GM21515 (cell line): ENCODE measurements around the gene C7orf57.
A peak's percentile ranks its signal among the peaks of the same experiment; 100 is the strongest.

Experiments
- ATAC-seq: cut with Tn5 transposase; IDR thresholded peaks from one replicate; pipeline ENCODE4 v1.9.1; 2021; ENCODE audit not compliant: unreplicated experiment

The C7orf57 gene

GRCh38 chr7:48084727-48085432 lies 49.5 kb downstream of the C7orf57 start:
- peak; percentile 61 for ATAC-seq

GRCh38 chr7:48085433-48085791 lies 50.1 kb downstream of the C7orf57 start:
- ATAC-seq = no peak

- no peak for ATAC-seq
These were observed 50.6 kb downstream of the C7orf57 start for GRCh38 chr7:48085942-48086341.

- peak; percentile 16 for ATAC-seq
These were observed 52.0 kb downstream of the C7orf57 start for GRCh38 chr7:48087349-48087748.

- ATAC-seq = peak; percentile 57
These were observed 53.3 kb downstream of the C7orf57 start for GRCh38 chr7:48088559-48089045.

- ATAC-seq = peak; percentile 60
These were observed 54.0 kb downstream of the C7orf57 start, which contains the start of gene UPP1 for GRCh38 chr7:48089046-48090003. TSS of gene UPP1 (plus strand) at chr7:48089265. CDS start at chr7:48094784, 5,519 bp downstream.

- no peak for ATAC-seq
These were observed 54.9 kb downstream of the C7orf57 start for GRCh38 chr7:48090095-48090805.

GRCh38 chr7:48091506-48092433 lies 56.4 kb downstream of the C7orf57 start:
- ATAC-seq = no peak

- ATAC-seq = no peak
These were observed 59.5 kb downstream of the C7orf57 start for GRCh38 chr7:48094861-48095293.

GRCh38 chr7:48096273-48096672 lies 60.9 kb downstream of the C7orf57 start:
- ATAC-seq = no peak

- no peak for ATAC-seq
These were observed 62.3 kb downstream of the C7orf57 start for GRCh38 chr7:48097521-48098231.

GRCh38 chr7:48098846-48099245 lies 63.5 kb downstream of the C7orf57 start:
- ATAC-seq = no peak

- no peak for ATAC-seq
These were observed 64.4 kb downstream of the C7orf57 start for GRCh38 chr7:48099781-48100180.

GRCh38 chr7:48101352-48101751 lies 66.0 kb downstream of the C7orf57 start:
- ATAC-seq = no peak

- no peak for ATAC-seq
These were observed 66.6 kb downstream of the C7orf57 start for GRCh38 chr7:48101968-48102367.

- no peak for ATAC-seq
These were observed 67.2 kb downstream of the C7orf57 start for GRCh38 chr7:48102530-48102929.

- no peak for ATAC-seq
These were observed 69.7 kb downstream of the C7orf57 start for GRCh38 chr7:48105045-48105444.

GRCh38 chr7:48106906-48107659 lies 71.7 kb downstream of the C7orf57 start:
- ATAC-seq = no peak
